ENCODE data around the gene GCM1.

GCM1 gene

GRCh38 chr6:53103993-53104675, 44.5 kb downstream of the GCM1 start:
- DNase-seq: no peak

GRCh38 chr6:53101006-53101405, 47.6 kb downstream of the GCM1 start:
- DNase-seq: no peak

GRCh38 chr6:53100561-53100960, 48.1 kb downstream of the GCM1 start:
- DNase-seq: no peak

- no peak for DNase-seq
Observed at GRCh38 chr6:53095716-53096115, 52.9 kb downstream of the GCM1 start.

GRCh38 chr6:53095270-53095669, 53.4 kb downstream of the GCM1 start:
- DNase-seq: no peak

GRCh38 chr6:53090576-53090975, 58.1 kb downstream of the GCM1 start:
- no peak for DNase-seq

GRCh38 chr6:53089948-53090347, 58.7 kb downstream of the GCM1 start:
- no peak for DNase-seq

GRCh38 chr6:53086302-53086701, 62.3 kb downstream of the GCM1 start:
- no peak for DNase-seq

GRCh38 chr6:53080813-53081212, 67.8 kb downstream of the GCM1 start:
- no peak for DNase-seq
